B cell (primary cell): Measurements from ENCODE around the gene CHRD. TPM values are rescaled to one million over a fixed set of nuclear protein-coding genes. Genes with fewer than 3 reads are reported as not detected.
"Not testable (repeated sequence)": the region's sequence is repeated elsewhere in the genome, so short reads cannot be mapped to it uniquely, and the experiment has no call there.

Source experiments
- ATAC-seq: fragments of 200-7000 bp; cut with Tn5 transposase; one replicate; pipeline ENCODE4 v1.10.0; 2021; ENCODE audit warnings: low read depth, mild to moderate bottlenecking, moderate number of reproducible peaks, moderate library complexity
- CTCF ChIA-PET: fragments of 350-600 bp; sonication (Branson Sonifier 250); formaldehyde crosslinking; loops from one replicate; lab custom pipeline; 2021; ENCODE audit warnings: antibody characterized with exemption, inconsistent platforms; lab: Charles Lee
- POLR2A ChIA-PET: fragments of 350-600 bp; sonication (Branson Sonifier 250); formaldehyde crosslinking; loops from one replicate; lab custom pipeline; 2021; ENCODE audit warnings: antibody characterized with exemption; lab: Charles Lee
- DNase-seq: peaks from one replicate; pipeline ENCODE4 v3.0.0; 2013
- H2AFZ ChIP-seq: 2 replicates; pipeline ENCODE4 v1.6.1; 2012; ENCODE audit warnings: mild to moderate bottlenecking, low read depth, low read length; ENCODE audit not compliant: insufficient read depth, poor library complexity, severe bottlenecking
- H3K27ac ChIP-seq, 2 donors: 1 replicate in 1 of 2; 2 replicates in 1 of 2; pipeline ENCODE4 v1.5.1; 2012 to 2013; ENCODE audit warnings: low read length in 2 of 2, mild to moderate bottlenecking in 2 of 2, moderate library complexity in 1 of 2
- H3K27me3 ChIP-seq, 4 experiments: fragments of 200-600 bp in 1 of 4; sonication (generic) in 1 of 4; replicated peaks in 1 of 4; 1 replicate in 2 of 4; 2 replicates in 2 of 4; pipeline versions ENCODE4 v1.6.1 to v1.7.0; 2013 to 2016; ENCODE audit warnings: low read length in 3 of 4, mild to moderate bottlenecking in 2 of 4, mixed read lengths in 1 of 4, moderate library complexity in 1 of 4; ENCODE audit not compliant: insufficient read depth in 4 of 4, control insufficient read depth in 3 of 4; ENCODE audit errors: control extremely low read depth in 1 of 4
- H3K36me3 ChIP-seq, 2 experiments: replicated peaks in 1 of 2; 1 replicate in 1 of 2; 2 replicates in 1 of 2; pipeline versions ENCODE4 v1.6.1 to v1.7.1; 2013; ENCODE audit warnings: low read length in 1 of 2; ENCODE audit not compliant: insufficient read depth in 2 of 2, control insufficient read depth in 1 of 2; ENCODE audit errors: control extremely low read depth in 1 of 2, extremely low read depth in 1 of 2
- H3K4me1 ChIP-seq, 2 donors: fragments of 200-600 bp in 1 of 2; sonication (generic) in 1 of 2; 1 replicate in 1 of 2; 2 replicates in 1 of 2; pipeline versions ENCODE4 v1.5.1 to v1.6.1; 2013 to 2017; ENCODE audit warnings: low read length in 2 of 2; ENCODE audit not compliant: control insufficient read depth in 2 of 2, insufficient read depth in 2 of 2
- H3K4me2 ChIP-seq: replicated peaks from 2 replicates; pipeline ENCODE3; 2012; ENCODE audit warnings: mild to moderate bottlenecking, low read depth, low read length; ENCODE audit not compliant: poor library complexity, severe bottlenecking
- H3K4me3 ChIP-seq, 5 experiments: fragments of 200-600 bp in 1 of 5; sonication (generic) in 1 of 5; 1 replicate in 3 of 5; 2 replicates in 2 of 5; pipeline versions ENCODE4 v1.5.1 to v1.7.0; 2011 to 2016; ENCODE audit warnings: low read length in 4 of 5, mild to moderate bottlenecking in 4 of 5, low read depth in 2 of 5, control low read depth in 1 of 5, moderate library complexity in 1 of 5; ENCODE audit not compliant: insufficient read depth in 1 of 5; ENCODE audit errors: control extremely low read depth in 1 of 5, extremely low read depth in 1 of 5
- H3K79me2 ChIP-seq: fragments of 200-600 bp; sonication (generic); one replicate; pipeline ENCODE4 v1.6.0; 2016; ENCODE audit warnings: low read length; ENCODE audit not compliant: control insufficient read depth, insufficient read depth
- H3K9ac ChIP-seq: fragments of 200-600 bp; sonication (generic); 2 replicates; pipeline ENCODE4 v1.6.1; 2017; ENCODE audit warnings: mild to moderate bottlenecking, low read length, moderate library complexity
- H3K9me3 ChIP-seq, 3 donors: one replicate each; pipeline versions ENCODE4 v1.6.1 to v1.7.1; 2013; ENCODE audit warnings: low read length in 2 of 3; ENCODE audit not compliant: control insufficient read depth in 2 of 3, insufficient read depth in 1 of 3; ENCODE audit errors: control extremely low read depth in 1 of 3
- H4K20me1 ChIP-seq: 2 replicates; pipeline ENCODE4 v1.6.0; 2012; ENCODE audit warnings: mild to moderate bottlenecking, low read length; ENCODE audit not compliant: insufficient read depth, control insufficient read depth, poor library complexity, severe bottlenecking
- H3K27ac Mint-ChIP-seq: one replicate; pipeline ENCODE4 v1.8.0; 2021; ENCODE audit warnings: mixed read lengths
- H3K27me3 Mint-ChIP-seq: one replicate; pipeline ENCODE4 v1.8.0; 2021; ENCODE audit warnings: mixed read lengths
- H3K4me1 Mint-ChIP-seq: one replicate; pipeline ENCODE4 v1.8.0; 2021; ENCODE audit warnings: mixed read lengths
- H3K4me3 Mint-ChIP-seq: one replicate; pipeline ENCODE4 v1.8.0; 2021; ENCODE audit warnings: mixed read lengths
- H3K9me3 Mint-ChIP-seq: one replicate; pipeline ENCODE4 v1.8.0; 2022; ENCODE audit warnings: mixed read lengths; ENCODE audit not compliant: insufficient read depth
- EZH2 ChIP-seq: IDR thresholded peaks from 2 replicates; pipeline ENCODE4 v1.6.1; 2012; ENCODE audit warnings: borderline replicate concordance, low read depth, mild to moderate bottlenecking, moderate library complexity, low read length; ENCODE audit not compliant: insufficient read depth, poor library complexity, severe bottlenecking
- WGBS: methylation state at CpG from one replicate; pipeline ENCODE4 v1.1.5; 2013; ENCODE audit warnings: missing lambda C conversion rate; ENCODE audit not compliant: insufficient coverage; 5-methylcytosine and 5-hydroxymethylcytosine counted together
- intact Hi-C: fragments of 100-400 bp; cut with micrococcal nuclease; formaldehyde crosslinking; loops from one replicate; pipeline ENCODE4 v1.10.0; 2022
- polyA plus RNA-seq: library from polyadenylated mRNA; depleted of rRNA; stranded (reverse); fragments of >200 nt; gene quantifications from 2 replicates; pipeline ENCODE4 v1.2.3, GENCODE V29; 2012
- total RNA-seq, 2 donors: library from RNA; stranded (reverse); fragments of 120-200 nt in 1 of 2; gene quantifications; 1 replicate in 1 of 2; 2 replicates in 1 of 2; pipeline versions ENCODE4 v1.2.3 to v1.2.4, GENCODE V29; 2013 to 2022
- TF ChIP-seq, protein P1 (sequence below): fragments of 200-600 bp; IDR thresholded peaks from one replicate; pipeline ENCODE4 v1.8.0; 2022; ENCODE audit warnings: antibody characterized with exemption, mild to moderate bottlenecking

The CHRD gene
- total and polyA plus RNA-seq, 2 donors (not counting 1 experiment from before 2014, with no cell fraction given) = not detected

DNA sequence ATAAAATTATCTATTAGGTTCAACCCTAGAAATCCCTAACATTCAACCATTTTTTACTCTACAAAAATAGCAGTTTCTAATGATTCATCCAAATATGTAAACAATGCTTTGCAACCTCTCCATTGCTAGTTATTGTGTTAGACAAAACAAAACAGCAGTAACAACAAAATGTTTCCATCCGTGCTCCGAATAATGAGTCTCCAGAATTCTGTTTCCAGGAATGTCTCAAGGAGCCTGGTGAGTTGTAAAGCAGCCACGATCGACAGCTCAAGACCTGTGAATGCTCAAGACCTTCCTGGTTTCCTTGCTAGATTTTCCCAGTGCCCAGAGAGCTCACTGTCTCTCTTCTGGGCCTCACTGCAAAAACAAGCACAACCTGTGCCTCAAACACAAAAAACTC, 49.9 kb downstream of the CHRD start:
- Mint-ChIP-seq H3K27me3 (peaks cover 17% of the 10 kb centered on the region), H3K27ac (no peak overlapping the region), H3K4me3 (no peak overlapping the region), H3K9me3 (no peaks in the 10 kb centered on the region), H3K4me1 (no peaks in the 10 kb centered on the region)
- POLR2A ChIA-PET = no interaction called here
- Histone ChIP-seq H3K4me1 (no peaks in the 10 kb centered on the region), H3K4me2 (no peak overlapping the region), H3K79me2 (no peaks in the 10 kb centered on the region), H3K9ac (no peak overlapping the region), H2AFZ (no peak overlapping the region), H4K20me1 (no peaks in the 10 kb centered on the region), H3K36me3 (no peaks in the 10 kb centered on the region), H3K4me3 (no peak overlapping the region), H3K9me3 (peaks cover 0 to 8% (median 0%) of the 10 kb centered on the region in 3 donors), H3K27me3 (peaks cover 0 to 3% (median 0%) of the 10 kb centered on the region in 4 experiments), H3K27ac (no peak overlapping the region)
- intact Hi-C loops = no loop called here
- CTCF ChIA-PET = interaction anchor here (1.6 kb wide), 1 partner anchor 84 kb away, joined by 5 read pairs; no protein-coding TSS in a partner anchor
- no peak for DNase-seq
- WGBS = 98% methylated on average over 4 of the region's 4 CpGs
- ATAC-seq = no peak
- TF ChIP-seq, protein P1, sequence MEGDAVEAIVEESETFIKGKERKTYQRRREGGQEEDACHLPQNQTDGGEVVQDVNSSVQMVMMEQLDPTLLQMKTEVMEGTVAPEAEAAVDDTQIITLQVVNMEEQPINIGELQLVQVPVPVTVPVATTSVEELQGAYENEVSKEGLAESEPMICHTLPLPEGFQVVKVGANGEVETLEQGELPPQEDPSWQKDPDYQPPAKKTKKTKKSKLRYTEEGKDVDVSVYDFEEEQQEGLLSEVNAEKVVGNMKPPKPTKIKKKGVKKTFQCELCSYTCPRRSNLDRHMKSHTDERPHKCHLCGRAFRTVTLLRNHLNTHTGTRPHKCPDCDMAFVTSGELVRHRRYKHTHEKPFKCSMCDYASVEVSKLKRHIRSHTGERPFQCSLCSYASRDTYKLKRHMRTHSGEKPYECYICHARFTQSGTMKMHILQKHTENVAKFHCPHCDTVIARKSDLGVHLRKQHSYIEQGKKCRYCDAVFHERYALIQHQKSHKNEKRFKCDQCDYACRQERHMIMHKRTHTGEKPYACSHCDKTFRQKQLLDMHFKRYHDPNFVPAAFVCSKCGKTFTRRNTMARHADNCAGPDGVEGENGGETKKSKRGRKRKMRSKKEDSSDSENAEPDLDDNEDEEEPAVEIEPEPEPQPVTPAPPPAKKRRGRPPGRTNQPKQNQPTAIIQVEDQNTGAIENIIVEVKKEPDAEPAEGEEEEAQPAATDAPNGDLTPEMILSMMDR = no peak
- no peak for TF ChIP-seq EZH2

DNA sequence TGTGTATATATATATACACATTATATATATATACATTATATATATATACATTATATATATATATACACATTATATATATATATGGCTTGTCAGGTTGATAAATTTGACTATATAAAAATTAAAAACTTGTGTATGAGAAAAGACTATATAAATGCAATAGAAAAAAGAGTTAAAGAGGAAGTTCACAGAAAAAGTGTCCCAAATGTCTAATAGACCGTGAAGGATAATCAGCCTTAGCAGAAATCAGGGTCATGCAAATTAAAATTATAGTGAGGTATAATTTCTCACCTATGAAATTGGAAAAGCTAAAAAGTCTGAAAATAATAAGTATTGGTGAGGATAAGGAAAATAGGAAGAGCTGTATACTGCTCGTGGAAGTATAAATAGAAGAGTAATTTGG, 51.1 kb downstream of the CHRD start:
- Histone ChIP-seq H3K27me3 (peaks cover 0 to 3% (median 0%) of the 10 kb centered on the region in 4 experiments), H3K79me2 (no peaks in the 10 kb centered on the region), H4K20me1 (no peaks in the 10 kb centered on the region), H3K9me3 (peaks cover 0 to 8% (median 0%) of the 10 kb centered on the region in 3 donors), H3K36me3 (no peaks in the 10 kb centered on the region), H2AFZ (no peak overlapping the region), H3K4me1 (no peaks in the 10 kb centered on the region), H3K4me3 (no peak overlapping the region), H3K4me2 (no peak overlapping the region), H3K9ac (no peak overlapping the region), H3K27ac (no peak overlapping the region)
- intact Hi-C loops = no loop called here
- no CpG with 5 or more reads among the region's 2 CpGs for WGBS
- POLR2A ChIA-PET = no interaction called here
- Mint-ChIP-seq H3K4me1 (no peaks in the 10 kb centered on the region), H3K4me3 (no peak overlapping the region), H3K27ac (no peak overlapping the region), H3K9me3 (no peaks in the 10 kb centered on the region), H3K27me3 (peaks cover 13% of the 10 kb centered on the region)
- CTCF ChIA-PET = no interaction called here
- TF ChIP-seq, protein P1 = no peak
- no peak for TF ChIP-seq EZH2
- DNase-seq = no peak
- no peak for ATAC-seq

DNA sequence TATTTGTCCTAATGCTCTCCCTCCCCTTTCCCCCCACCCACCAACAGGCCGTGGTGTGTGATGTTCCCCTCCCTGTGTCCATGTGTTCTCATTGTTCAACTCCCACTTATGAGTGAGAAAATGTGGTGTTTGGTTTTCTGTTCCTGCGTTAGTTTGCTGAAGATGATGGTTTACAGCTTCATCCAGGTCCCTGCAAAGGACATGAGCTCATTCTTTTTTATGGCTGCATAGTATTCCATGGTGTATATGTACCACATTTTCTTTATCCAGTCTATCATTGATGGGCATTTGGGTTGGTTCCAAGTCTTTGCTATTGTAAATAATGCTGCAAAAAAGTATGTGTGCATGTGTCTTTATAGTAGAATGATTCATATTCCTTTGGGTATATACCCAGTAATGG, 53.3 kb downstream of the CHRD start:
- CTCF ChIA-PET = not testable (repeated sequence)

More for the DNA sequence above, 53.3 kb downstream of the CHRD start:
- WGBS = no CpG with 5 or more reads among the region's 2 CpGs
- H3K36me3 ChIP-seq, H3K79me2 ChIP-seq, H3K27me3 ChIP-seq, POLR2A ChIA-PET, ATAC-seq, H3K27me3 Mint-ChIP-seq, H3K27ac Mint-ChIP-seq, H3K4me1 ChIP-seq, H3K27ac ChIP-seq, H3K9me3 Mint-ChIP-seq, H2AFZ ChIP-seq, intact Hi-C loops, H3K4me1 Mint-ChIP-seq, H4K20me1 ChIP-seq, H3K4me3 ChIP-seq, H3K9ac ChIP-seq, H3K4me2 ChIP-seq, H3K4me3 Mint-ChIP-seq, DNase-seq: not testable (repeated sequence)
- peaks cover 0 to 14% (median under 1%) of the 10 kb centered on the region in 3 donors for H3K9me3 ChIP-seq
